A204.1 (cell line): ENCODE data around the gene SPATA31A5.
"Not testable (repeated sequence)": the region's sequence is repeated elsewhere in the genome, so short reads cannot be mapped to it uniquely, and the experiment has no call there.

Source experiments
- FAIRE-seq: peaks from 2 replicates; lab custom pipeline; 2012; peaks lifted over from hg19 to GRCh38; lab: Jason Lieb, UNC

Gene SPATA31A5

DNA sequence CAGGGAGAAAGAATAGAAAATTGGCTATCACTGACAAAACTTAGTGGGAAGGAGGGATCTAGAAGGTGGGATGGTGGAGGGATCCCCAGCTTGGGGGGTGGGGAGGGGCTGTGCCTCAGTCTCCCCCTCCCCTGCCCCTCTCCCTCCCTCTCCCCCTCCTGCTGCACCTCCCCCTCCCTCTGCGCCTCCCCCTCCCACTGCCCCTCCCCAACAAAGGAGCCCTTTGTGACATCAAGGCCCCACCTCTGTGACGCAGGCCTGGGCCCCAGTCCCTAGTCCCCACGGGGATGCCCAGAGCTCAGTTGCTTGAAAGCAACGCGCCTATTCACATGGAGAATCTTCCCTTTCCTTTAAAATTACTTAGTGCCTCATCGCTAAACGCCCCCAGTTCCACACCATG is at the start of gene SPATA31A5:
TSS of gene SPATA31A5 (plus strand) at position 301 of the 400 bp plus-strand sequence. CDS start at position 330, 29 bp downstream.
- FAIRE-seq: not testable (repeated sequence)

DNA sequence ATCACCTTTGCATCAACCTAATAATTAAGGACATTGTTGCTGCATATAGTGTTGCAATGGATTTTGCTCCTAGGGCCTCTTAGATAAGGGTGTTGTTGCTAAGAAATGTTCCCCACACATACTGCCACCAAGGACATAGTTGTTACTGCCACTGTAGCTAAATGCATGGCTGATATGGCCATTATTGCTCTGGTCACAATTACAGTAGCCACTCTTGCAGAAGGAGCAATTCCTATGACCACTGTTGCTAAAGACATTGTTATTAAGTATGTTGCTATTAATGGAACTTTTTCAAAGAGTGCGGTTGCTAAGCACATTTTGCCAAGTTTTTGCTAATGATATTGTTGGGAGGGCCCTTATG is 48.8 kb downstream of the SPATA31A5 start:
- not testable (repeated sequence) for FAIRE-seq

DNA sequence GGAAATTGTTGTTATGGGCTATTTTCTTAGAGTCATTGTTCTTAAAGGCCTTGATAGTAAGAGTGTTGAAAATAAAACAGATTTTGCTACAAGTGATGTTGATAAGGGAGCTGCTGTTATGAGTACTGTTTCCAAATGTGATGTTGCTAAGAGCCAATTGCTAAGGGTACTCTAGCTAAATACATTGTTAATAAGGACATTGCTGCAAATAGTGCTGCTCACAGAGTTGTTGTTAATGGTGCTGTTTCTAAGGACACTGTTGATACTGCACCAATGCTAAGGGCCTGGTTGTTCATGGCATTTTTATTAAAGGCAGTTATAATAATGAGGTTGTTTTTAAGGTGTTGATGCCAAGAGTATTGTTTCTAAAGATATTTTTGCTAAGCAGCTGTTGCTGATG is 52.2 kb downstream of the SPATA31A5 start:
- FAIRE-seq: not testable (repeated sequence)
